ENCODE measurements around the gene FRMD3.
"Not testable (repeated sequence)": the region's sequence is repeated elsewhere in the genome, so short reads cannot be mapped to it uniquely, and the experiment has no call there.

FRMD3 gene

GRCh38 chr9:83520292-83520691, 17.9 kb downstream of the FRMD3 start:
- Histone ChIP-seq H3K9me3 (ENCODE audit: insufficient read depth, low read depth, low read length) (no peaks in the 10 kb centered on the region), H3K4me2 (ENCODE audit: low read length) (no peak overlapping the region), H4K8ac (ENCODE audit: low read depth, low read length) (no peak overlapping the region), H3K79me2 (ENCODE audit: control insufficient read depth, insufficient read depth, low read length, poor library complexity) (no peaks in the 10 kb centered on the region), H3K23ac (ENCODE audit: low read length) (no peak overlapping the region), H2BK120ac (ENCODE audit: insufficient read depth, low read length, poor library complexity) (no peak overlapping the region), H3K18ac (ENCODE audit: low read length) (no peak overlapping the region), H3K79me1 (ENCODE audit: low read length) (no peaks in the 10 kb centered on the region), H4K12ac (ENCODE audit: low read depth, low read length) (no peak overlapping the region), H3K4ac (ENCODE audit: low read depth, low read length) (no peak overlapping the region), H2BK12ac (ENCODE audit: low read length) (no peak overlapping the region), H3K36me3 (ENCODE audit: control insufficient read depth in 1 of 2, insufficient read depth in 2 of 2, low read length in 2 of 2) (no peaks in the 10 kb centered on the region), H3K14ac (ENCODE audit: low read length) (no peak overlapping the region), H3K4me1 (ENCODE audit: control insufficient read depth in 1 of 2, insufficient read depth in 2 of 2, low read length in 2 of 2) (no peaks in the 10 kb centered on the region), H3K27me3 (ENCODE audit: insufficient read depth, low read length) (no peaks in the 10 kb centered on the region), H2AFZ (ENCODE audit: insufficient read depth, low read length, poor library complexity) (no peak overlapping the region), H2AK5ac (ENCODE audit: low read length) (no peak overlapping the region), H3K27ac (ENCODE audit: low read depth, low read length) (no peak overlapping the region), H3K4me3 (ENCODE audit: low read depth, low read length) (no peak overlapping the region), H4K91ac (ENCODE audit: low read depth, low read length) (no peak overlapping the region), H2BK5ac (ENCODE audit: low read depth, low read length, poor library complexity) (no peak overlapping the region), H3K9ac (ENCODE audit: low read length) (no peak overlapping the region)
- no CpG with 5 or more reads among the region's 1 CpG for WGBS (ENCODE audit: extremely low coverage, insufficient coverage, insufficient read length)
- DNase-seq, result peak in 1 of 2 donors; percentile 35

DNA sequence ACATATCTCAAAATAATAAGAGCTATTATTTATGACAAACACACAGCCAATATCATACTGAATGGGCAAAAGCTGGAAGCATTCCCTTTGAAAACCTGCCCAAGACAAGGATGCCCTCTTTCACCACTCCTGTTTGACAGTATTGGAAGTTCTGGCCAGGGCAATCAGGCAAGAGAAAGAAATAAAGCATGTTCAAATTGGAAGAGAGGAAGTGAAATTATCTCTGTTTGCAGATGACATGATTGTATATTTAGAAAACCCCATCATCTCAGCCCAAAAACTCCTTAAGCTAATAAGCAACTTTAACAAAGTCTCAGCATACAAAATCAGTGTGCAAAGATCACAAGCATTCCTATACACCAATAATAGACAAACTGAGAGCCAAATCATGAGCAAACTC, 20.2 kb downstream of the FRMD3 start:
- not testable (repeated sequence) for H4K91ac ChIP-seq (ENCODE audit: low read depth, low read length); H3K4me1 ChIP-seq (ENCODE audit: control insufficient read depth in 1 of 2, insufficient read depth in 2 of 2, low read length in 2 of 2); H3K14ac ChIP-seq (ENCODE audit: low read length); H2BK120ac ChIP-seq (ENCODE audit: insufficient read depth, low read length, poor library complexity); DNase-seq; H3K79me2 ChIP-seq (ENCODE audit: control insufficient read depth, insufficient read depth, low read length, poor library complexity); H3K27me3 ChIP-seq (ENCODE audit: insufficient read depth, low read length); H4K12ac ChIP-seq (ENCODE audit: low read depth, low read length); H2BK5ac ChIP-seq (ENCODE audit: low read depth, low read length, poor library complexity); H3K36me3 ChIP-seq (ENCODE audit: control insufficient read depth in 1 of 2, insufficient read depth in 2 of 2, low read length in 2 of 2); H3K4ac ChIP-seq (ENCODE audit: low read depth, low read length); H3K18ac ChIP-seq (ENCODE audit: low read length); H2AFZ ChIP-seq (ENCODE audit: insufficient read depth, low read length, poor library complexity); H3K4me3 ChIP-seq (ENCODE audit: low read depth, low read length); H4K8ac ChIP-seq (ENCODE audit: low read depth, low read length); H2AK5ac ChIP-seq (ENCODE audit: low read length); H3K79me1 ChIP-seq (ENCODE audit: low read length); H3K4me2 ChIP-seq (ENCODE audit: low read length); H3K27ac ChIP-seq (ENCODE audit: low read depth, low read length); H3K9me3 ChIP-seq (ENCODE audit: insufficient read depth, low read depth, low read length); H2BK12ac ChIP-seq (ENCODE audit: low read length); H3K9ac ChIP-seq (ENCODE audit: low read length); H3K23ac ChIP-seq (ENCODE audit: low read length)

GRCh38 chr9:83514767-83515166, 23.4 kb downstream of the FRMD3 start:
- no peaks in the 10 kb centered on the region for H3K36me3 ChIP-seq (ENCODE audit: control insufficient read depth in 1 of 2, insufficient read depth in 2 of 2, low read length in 2 of 2)
- no peak overlapping the region for H2BK120ac ChIP-seq (ENCODE audit: insufficient read depth, low read length, poor library complexity)
- H3K79me1 ChIP-seq (ENCODE audit: low read length), result no peaks in the 10 kb centered on the region
- H3K27ac ChIP-seq (ENCODE audit: low read depth, low read length), result no peak overlapping the region
- H3K4me2 ChIP-seq (ENCODE audit: low read length), result no peak overlapping the region
- no peak overlapping the region for H2AK5ac ChIP-seq (ENCODE audit: low read length)
- H3K23ac ChIP-seq (ENCODE audit: low read length), result no peak overlapping the region
- H3K79me2 ChIP-seq (ENCODE audit: control insufficient read depth, insufficient read depth, low read length, poor library complexity), result no peaks in the 10 kb centered on the region
- H2BK5ac ChIP-seq (ENCODE audit: low read depth, low read length, poor library complexity), result no peak overlapping the region
- H4K12ac ChIP-seq (ENCODE audit: low read depth, low read length), result no peak overlapping the region
- H3K27me3 ChIP-seq (ENCODE audit: insufficient read depth, low read length), result no peaks in the 10 kb centered on the region
- H2AFZ ChIP-seq (ENCODE audit: insufficient read depth, low read length, poor library complexity), result no peak overlapping the region
- peaks cover 0 to 2% of the 10 kb centered on the region in 2 experiments for H3K4me1 ChIP-seq (ENCODE audit: control insufficient read depth in 1 of 2, insufficient read depth in 2 of 2, low read length in 2 of 2)
- no peak overlapping the region for H3K4ac ChIP-seq (ENCODE audit: low read depth, low read length)
- WGBS (ENCODE audit: extremely low coverage, insufficient coverage, insufficient read length), result no CpG with 5 or more reads among the region's 2 CpGs
- H3K4me3 ChIP-seq (ENCODE audit: low read depth, low read length), result no peak overlapping the region
- H3K9ac ChIP-seq (ENCODE audit: low read length), result no peak overlapping the region
- no peak for DNase-seq
- no peak overlapping the region for H3K18ac ChIP-seq (ENCODE audit: low read length)
- no peak overlapping the region for H2BK12ac ChIP-seq (ENCODE audit: low read length)
- H3K14ac ChIP-seq (ENCODE audit: low read length), result no peak overlapping the region
- H4K8ac ChIP-seq (ENCODE audit: low read depth, low read length), result no peak overlapping the region
- H3K9me3 ChIP-seq (ENCODE audit: insufficient read depth, low read depth, low read length), result peaks cover 4% of the 10 kb centered on the region
- no peak overlapping the region for H4K91ac ChIP-seq (ENCODE audit: low read depth, low read length)

- Histone ChIP-seq H3K79me2 (ENCODE audit: control insufficient read depth, insufficient read depth, low read length, poor library complexity) (no peaks in the 10 kb centered on the region), H2BK12ac (ENCODE audit: low read length) (no peak overlapping the region), H4K8ac (ENCODE audit: low read depth, low read length) (no peak overlapping the region), H3K4ac (ENCODE audit: low read depth, low read length) (no peak overlapping the region), H4K91ac (ENCODE audit: low read depth, low read length) (no peak overlapping the region), H2BK5ac (ENCODE audit: low read depth, low read length, poor library complexity) (no peak overlapping the region), H4K12ac (ENCODE audit: low read depth, low read length) (no peak overlapping the region), H3K36me3 (ENCODE audit: control insufficient read depth in 1 of 2, insufficient read depth in 2 of 2, low read length in 2 of 2) (no peaks in the 10 kb centered on the region), H3K23ac (ENCODE audit: low read length) (no peak overlapping the region), H3K9me3 (ENCODE audit: insufficient read depth, low read depth, low read length) (peaks cover 4% of the 10 kb centered on the region), H2AFZ (ENCODE audit: insufficient read depth, low read length, poor library complexity) (no peak overlapping the region), H3K27ac (ENCODE audit: low read depth, low read length) (no peak overlapping the region), H3K18ac (ENCODE audit: low read length) (no peak overlapping the region), H3K27me3 (ENCODE audit: insufficient read depth, low read length) (no peaks in the 10 kb centered on the region), H3K9ac (ENCODE audit: low read length) (no peak overlapping the region), H3K79me1 (ENCODE audit: low read length) (no peaks in the 10 kb centered on the region), H2BK120ac (ENCODE audit: insufficient read depth, low read length, poor library complexity) (no peak overlapping the region), H3K4me1 (ENCODE audit: control insufficient read depth in 1 of 2, insufficient read depth in 2 of 2, low read length in 2 of 2) (peaks cover 0 to 2% of the 10 kb centered on the region in 2 experiments), H3K14ac (ENCODE audit: low read length) (no peak overlapping the region), H2AK5ac (ENCODE audit: low read length) (no peak overlapping the region), H3K4me3 (ENCODE audit: low read depth, low read length) (no peak overlapping the region), H3K4me2 (ENCODE audit: low read length) (no peak overlapping the region)
- no peak for DNase-seq
- no CpG with 5 or more reads among the region's 3 CpGs for WGBS (ENCODE audit: extremely low coverage, insufficient coverage, insufficient read length)
These were observed 25.6 kb downstream of the FRMD3 start for GRCh38 chr9:83512621-83513020.
